HL-60 (cell line): Measurements from ENCODE around the gene RDH5.

Source experiments
- CTCF ChIP-seq: IDR thresholded peaks from one replicate; pipeline ENCODE4 v1.5.1; 2011; ENCODE audit warnings: low read length, control low read depth, inconsistent platforms; ENCODE audit not compliant: insufficient read depth
- GABPA ChIP-seq: IDR thresholded peaks from 2 replicates; pipeline ENCODE4 v1.6.1; 2012; ENCODE audit warnings: low read depth
- POLR2AphosphoS5 ChIP-seq: IDR thresholded peaks from 2 replicates; pipeline ENCODE4 v1.6.1; 2012; ENCODE audit warnings: low read depth
- REST ChIP-seq: IDR thresholded peaks from 2 replicates; pipeline ENCODE4 v1.6.1; 2012; ENCODE audit warnings: low read depth; ENCODE audit not compliant: insufficient replicate concordance
- SPI1 ChIP-seq: IDR thresholded peaks from 2 replicates; pipeline ENCODE4 v1.6.1; 2012; ENCODE audit warnings: low read depth, mild to moderate bottlenecking, borderline replicate concordance

GRCh38 chr12:55732288-55732687 is 12.1 kb downstream of the RDH5 start:
- TF ChIP-seq CTCF: no peak
- no peak for TF ChIP-seq POLR2AphosphoS5
- TF ChIP-seq REST: no peak
- TF ChIP-seq GABPA: no peak
- TF ChIP-seq SPI1: no peak
